ENCODE measurements around the gene IGFL3. TPM values are rescaled to one million over a fixed set of nuclear protein-coding genes. Genes with fewer than 3 reads are reported as not detected.

Gene IGFL3
- total RNA-seq, 1 experiment from 2014 or later, result not detected

- Histone ChIP-seq H2BK20ac (ENCODE audit: low read depth, low read length, poor library complexity, severe bottlenecking) (no peak overlapping the region), H3K14ac (ENCODE audit: insufficient read depth, low read length) (no peak overlapping the region; the same call in 1 of the 2 replicates), H4K8ac (replicated peaks; ENCODE audit: insufficient read length, low read depth, low read length) (no peak overlapping the region), H3K56ac (ENCODE audit: insufficient read length, low read depth, low read length) (no peak overlapping the region), H3K23ac (ENCODE audit: insufficient read length, low read depth, low read length) (no peak overlapping the region), H3K27ac (ENCODE audit: insufficient read length, low read depth, low read length) (no peak overlapping the region), H4K91ac (ENCODE audit: insufficient read length, low read depth, low read length) (no peak overlapping the region), H3K79me2 (ENCODE audit: insufficient read depth, low read length) (no peaks in the 10 kb centered on the region), H3K23me2 (ENCODE audit: insufficient read length, low read depth, low read length, poor library complexity, severe bottlenecking) (peaks cover 8% of the 10 kb centered on the region), H3K27me3 (ENCODE audit: insufficient read depth, low read length) (peaks cover 5% of the 10 kb centered on the region; the same call in 1 of the 2 replicates), H4K5ac (ENCODE audit: insufficient read length, low read depth, low read length) (no peak overlapping the region), H2BK15ac (ENCODE audit: low read depth, low read length) (no peak overlapping the region), H3T11ph (ENCODE audit: low read length) (no peak overlapping the region), H3K9me3 (ENCODE audit: control insufficient read depth, low read depth, low read length) (no peaks in the 10 kb centered on the region), H4K20me1 (ENCODE audit: control insufficient read depth, insufficient read depth, insufficient read length) (no peaks in the 10 kb centered on the region), H3K9ac (ENCODE audit: extremely low read depth, insufficient read length, low read length) (no peak overlapping the region), H2AFZ (ENCODE audit: low read length) (no peak overlapping the region), H3K4ac (ENCODE audit: low read depth, low read length) (no peak overlapping the region), H3K4me1 (ENCODE audit: insufficient read depth, low read length) (0 out of 2 replicates have a peak, but pooled peaks cover 2% of the 10 kb centered on the region), H3K79me1 (ENCODE audit: insufficient read depth, low read depth, low read length, poor library complexity, severe bottlenecking) (no peaks in the 10 kb centered on the region), H2BK120ac (ENCODE audit: low read depth, low read length, poor library complexity, severe bottlenecking) (no peak overlapping the region), H2AK5ac (ENCODE audit: insufficient read length, low read length) (no peak overlapping the region), H2BK12ac (ENCODE audit: insufficient read length, low read depth, low read length) (no peak overlapping the region), H2BK5ac (ENCODE audit: insufficient read length, low read length) (no peak overlapping the region), H3K18ac (ENCODE audit: insufficient read length, low read depth, low read length) (no peak overlapping the region), H3K4me2 (ENCODE audit: insufficient read depth, insufficient read length, low read length) (peak overlapping the region; percentile 57)
- H3K36me3 Mint-ChIP-seq (ENCODE audit: insufficient read depth in 1 of 3, low read depth in 3 of 3), result no peaks in the 10 kb centered on the region; a peak in 1 of 7 replicates
- H3K27me3 Mint-ChIP-seq (ENCODE audit: low read depth), result peaks cover 74% of the 10 kb centered on the region
- H3K27ac Mint-ChIP-seq, result no peak overlapping the region
- peak overlapping the region; percentile 82 to 83 for H3K4me3 Mint-ChIP-seq
- peak; percentile 89 for DNase-seq
- no CpG with 5 or more reads among the region's 50 CpGs for WGBS (ENCODE audit: extremely low coverage, insufficient read length, low lambda C conversion rate)
- H3K4me1 Mint-ChIP-seq, result peaks cover 4 to 10% of the 10 kb centered on the region in 2 experiments
- TF ChIP-seq, protein P1, sequence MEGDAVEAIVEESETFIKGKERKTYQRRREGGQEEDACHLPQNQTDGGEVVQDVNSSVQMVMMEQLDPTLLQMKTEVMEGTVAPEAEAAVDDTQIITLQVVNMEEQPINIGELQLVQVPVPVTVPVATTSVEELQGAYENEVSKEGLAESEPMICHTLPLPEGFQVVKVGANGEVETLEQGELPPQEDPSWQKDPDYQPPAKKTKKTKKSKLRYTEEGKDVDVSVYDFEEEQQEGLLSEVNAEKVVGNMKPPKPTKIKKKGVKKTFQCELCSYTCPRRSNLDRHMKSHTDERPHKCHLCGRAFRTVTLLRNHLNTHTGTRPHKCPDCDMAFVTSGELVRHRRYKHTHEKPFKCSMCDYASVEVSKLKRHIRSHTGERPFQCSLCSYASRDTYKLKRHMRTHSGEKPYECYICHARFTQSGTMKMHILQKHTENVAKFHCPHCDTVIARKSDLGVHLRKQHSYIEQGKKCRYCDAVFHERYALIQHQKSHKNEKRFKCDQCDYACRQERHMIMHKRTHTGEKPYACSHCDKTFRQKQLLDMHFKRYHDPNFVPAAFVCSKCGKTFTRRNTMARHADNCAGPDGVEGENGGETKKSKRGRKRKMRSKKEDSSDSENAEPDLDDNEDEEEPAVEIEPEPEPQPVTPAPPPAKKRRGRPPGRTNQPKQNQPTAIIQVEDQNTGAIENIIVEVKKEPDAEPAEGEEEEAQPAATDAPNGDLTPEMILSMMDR (conservative IDR thresholded peaks at IDR 0.05), result peak; percentile 100
- H3K9me3 Mint-ChIP-seq, result peaks cover 0 to 8% of the 10 kb centered on the region in 2 experiments; a peak in 2 of 5 replicates
Observed at GRCh38 chr19:46076951-46077814, 47.3 kb downstream of the IGFL3 start.

Data from H9 (cell line).